Measurements from ENCODE around the gene ALK. TPM values are rescaled to one million over a fixed set of nuclear protein-coding genes. Genes with fewer than 3 reads are reported as not detected.

ALK gene
- total RNA-seq, 4 donors from 2014 or later = 0.83 to 1.6 (median 1.2) TPM

DNA sequence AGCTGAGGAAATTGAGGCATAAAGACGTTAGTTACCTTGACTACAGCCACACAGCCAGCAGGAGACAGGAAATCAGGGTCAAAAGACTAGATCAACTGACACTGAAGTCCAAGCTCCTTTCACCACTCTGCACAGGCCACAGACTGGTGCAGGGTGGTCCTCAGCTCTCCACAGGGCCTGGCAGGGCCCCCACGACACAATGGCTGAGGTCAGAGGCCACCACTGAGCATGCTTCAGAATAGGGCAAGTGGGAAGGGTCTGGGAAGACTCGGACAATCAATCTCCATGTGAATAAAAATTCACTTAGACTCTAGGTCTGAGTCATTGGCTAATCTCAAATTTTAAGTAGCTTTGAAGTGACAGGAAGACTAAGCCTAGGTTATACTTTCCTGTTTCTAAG is 201.7 kb downstream of the ALK start:
- no peak for DNase-seq (ENCODE audit: extremely low spot score)
- H3K4me1 ChIP-seq = no peaks in the 10 kb centered on the region
- no peak overlapping the region for H3K27ac ChIP-seq (replicated peaks in 1 of 4)
- H3K27me3 ChIP-seq = no peaks in the 10 kb centered on the region
- 51% methylated on average over 3 of the region's 3 CpGs for WGBS
- H3K36me3 ChIP-seq = no peaks in the 10 kb centered on the region
- TF ChIP-seq CTCF (IDR thresholded peaks at IDR 0.05) (no peak), EP300 (IDR thresholded peaks at IDR 0.05) (no peak)
- H3K4me3 ChIP-seq = no peak overlapping the region
- intact Hi-C loops (cut with DNase I) = no loop called here
- H3K9me3 ChIP-seq = no peaks in the 10 kb centered on the region

- Histone ChIP-seq H3K27ac (replicated peaks in 1 of 4) (no peak overlapping the region), H3K27me3 (no peaks in the 10 kb centered on the region), H3K36me3 (no peaks in the 10 kb centered on the region), H3K4me1 (no peaks in the 10 kb centered on the region), H3K9me3 (no peaks in the 10 kb centered on the region), H3K4me3 (no peak overlapping the region)
- 80% methylated on average over 5 of the region's 5 CpGs for WGBS
- intact Hi-C loops (cut with DNase I) = no loop called here
- DNase-seq (ENCODE audit: extremely low spot score) = no peak
- no peak for TF ChIP-seq CTCF (IDR thresholded peaks at IDR 0.05)
- TF ChIP-seq POLR2A (IDR thresholded peaks at IDR 0.05; ENCODE audit: low read depth) = no peak
- no peak for TF ChIP-seq POLR2AphosphoS5 (IDR thresholded peaks at IDR 0.05)
Observed at GRCh38 chr2:29718076-29718686, 203.2 kb downstream of the ALK start.

DNA sequence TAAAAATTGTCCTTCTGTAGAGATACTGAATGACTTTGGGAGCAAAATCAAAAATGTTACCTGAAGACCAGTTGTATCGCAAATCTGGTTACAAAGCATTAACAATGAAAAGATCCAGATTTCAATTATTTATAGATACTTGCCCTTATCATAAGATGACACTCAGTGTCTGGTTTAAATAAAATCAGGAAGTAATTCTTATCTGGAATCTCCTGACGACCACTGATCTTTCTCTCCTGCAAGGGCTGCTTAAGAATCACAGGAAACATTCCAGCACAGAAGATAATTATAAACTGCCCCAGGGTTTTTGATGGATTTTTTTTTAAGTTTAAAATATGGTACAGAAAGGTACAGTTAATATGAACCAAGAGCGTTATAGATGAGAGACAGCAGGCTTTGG is 205.7 kb downstream of the ALK start:
- H3K4me3 ChIP-seq = no peak overlapping the region
- no peak for DNase-seq (ENCODE audit: extremely low spot score)
- no peaks in the 10 kb centered on the region for H3K36me3 ChIP-seq
- no peaks in the 10 kb centered on the region for H3K4me1 ChIP-seq
- H3K27ac ChIP-seq (replicated peaks in 1 of 4) = no peak overlapping the region
- intact Hi-C loops (cut with DNase I) = no loop called here
- WGBS = 58% methylated on average over 3 of the region's 3 CpGs
- H3K9me3 ChIP-seq = no peaks in the 10 kb centered on the region
- no peak for TF ChIP-seq POLR2AphosphoS5 (IDR thresholded peaks at IDR 0.05)
- TF ChIP-seq POLR2A (IDR thresholded peaks at IDR 0.05; ENCODE audit: low read depth) = no peak
- TF ChIP-seq CTCF (IDR thresholded peaks at IDR 0.05) = no peak
- TF ChIP-seq EP300 (IDR thresholded peaks at IDR 0.05) = no peak
- no peaks in the 10 kb centered on the region for H3K27me3 ChIP-seq

- intact Hi-C loops (cut with DNase I) = no loop called here
- TF ChIP-seq POLR2AphosphoS5 (IDR thresholded peaks at IDR 0.05) = no peak
- TF ChIP-seq CTCF (IDR thresholded peaks at IDR 0.05) = no peak
- TF ChIP-seq POLR2A (IDR thresholded peaks at IDR 0.05; ENCODE audit: low read depth) = no peak
- no peak for TF ChIP-seq EP300 (IDR thresholded peaks at IDR 0.05)
- Histone ChIP-seq H3K4me3 (no peak overlapping the region), H3K27me3 (no peaks in the 10 kb centered on the region), H3K27ac (replicated peaks in 1 of 4) (no peak overlapping the region), H3K9me3 (no peaks in the 10 kb centered on the region), H3K36me3 (no peaks in the 10 kb centered on the region), H3K4me1 (no peaks in the 10 kb centered on the region)
- 94% methylated on average over 4 of the region's 4 CpGs for WGBS
- DNase-seq (ENCODE audit: extremely low spot score) = no peak
Observed at GRCh38 chr2:29714333-29714732, 207.1 kb downstream of the ALK start.

DNA sequence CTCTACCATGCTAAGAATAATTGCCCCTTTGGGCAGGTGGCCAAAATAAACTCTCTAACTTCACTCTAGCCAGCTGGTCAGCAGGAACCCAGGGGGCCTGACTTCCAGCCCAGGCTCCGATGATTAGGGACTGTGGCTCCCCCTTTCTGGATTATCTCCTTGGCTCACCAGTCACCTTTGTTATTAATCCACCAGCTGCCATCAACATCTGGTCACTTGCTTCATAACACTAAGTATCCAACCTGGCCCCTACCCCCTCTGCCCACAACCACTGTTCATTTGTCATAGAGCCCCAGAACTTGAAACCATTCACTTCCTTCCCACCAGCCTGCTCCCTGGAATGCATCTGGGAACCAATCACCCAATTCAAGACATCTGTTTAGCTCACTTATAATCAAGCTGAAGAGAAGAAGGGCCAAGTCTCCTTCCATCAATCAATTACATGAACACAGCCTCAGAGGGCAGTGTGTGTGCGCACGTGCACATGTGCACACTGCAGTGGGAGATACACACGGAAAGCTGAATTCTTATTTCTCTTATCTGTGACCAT is 215.1 kb downstream of the ALK start:
- Histone ChIP-seq H3K9me3 (no peaks in the 10 kb centered on the region), H3K36me3 (no peaks in the 10 kb centered on the region), H3K4me1 (no peaks in the 10 kb centered on the region), H3K27ac (replicated peaks in 1 of 4) (no peak overlapping the region), H3K27me3 (no peaks in the 10 kb centered on the region), H3K4me3 (no peak overlapping the region)
- WGBS = 59% methylated on average over 4 of the region's 4 CpGs
- no peak for DNase-seq (ENCODE audit: extremely low spot score)
- intact Hi-C loops (cut with DNase I) = no loop called here
- no peak for TF ChIP-seq POLR2AphosphoS5 (IDR thresholded peaks at IDR 0.05)
- TF ChIP-seq POLR2A (IDR thresholded peaks at IDR 0.05; ENCODE audit: low read depth) = no peak
- TF ChIP-seq EP300 (IDR thresholded peaks at IDR 0.05) = no peak
- no peak for TF ChIP-seq CTCF (IDR thresholded peaks at IDR 0.05)

Measured in esophagus muscularis mucosa (tissue), 4 donors.